ENCODE data around the gene C10orf67.

The C10orf67 gene

GRCh38 chr10:23158370-23158769 is 186.2 kb downstream of the C10orf67 start:
- DNase-seq = peak in 1 of 2 donors; percentile 32

GRCh38 chr10:23157691-23158369 is 186.8 kb downstream of the C10orf67 start:
- DNase-seq = no peak

- DNase-seq = no peak
These were observed 187.3 kb downstream of the C10orf67 start for GRCh38 chr10:23157239-23157681.

- no peak for DNase-seq
These were observed 188.0 kb downstream of the C10orf67 start for GRCh38 chr10:23156447-23157150.

GRCh38 chr10:23155169-23155568 is 189.4 kb downstream of the C10orf67 start:
- no peak for DNase-seq

Data from activated CD4-positive, alpha-beta T cell treated with anti-CD3 and anti-CD28 coated beads for 4 hours (primary cell).